ENCODE results near the gene NBPF15. TPM values are rescaled to one million over a fixed set of nuclear protein-coding genes. Genes with fewer than 3 reads are reported as not detected.
"Not testable (repeated sequence)": the region's sequence is repeated elsewhere in the genome, so short reads cannot be mapped to it uniquely, and the experiment has no call there.

Gene NBPF15, protein sequence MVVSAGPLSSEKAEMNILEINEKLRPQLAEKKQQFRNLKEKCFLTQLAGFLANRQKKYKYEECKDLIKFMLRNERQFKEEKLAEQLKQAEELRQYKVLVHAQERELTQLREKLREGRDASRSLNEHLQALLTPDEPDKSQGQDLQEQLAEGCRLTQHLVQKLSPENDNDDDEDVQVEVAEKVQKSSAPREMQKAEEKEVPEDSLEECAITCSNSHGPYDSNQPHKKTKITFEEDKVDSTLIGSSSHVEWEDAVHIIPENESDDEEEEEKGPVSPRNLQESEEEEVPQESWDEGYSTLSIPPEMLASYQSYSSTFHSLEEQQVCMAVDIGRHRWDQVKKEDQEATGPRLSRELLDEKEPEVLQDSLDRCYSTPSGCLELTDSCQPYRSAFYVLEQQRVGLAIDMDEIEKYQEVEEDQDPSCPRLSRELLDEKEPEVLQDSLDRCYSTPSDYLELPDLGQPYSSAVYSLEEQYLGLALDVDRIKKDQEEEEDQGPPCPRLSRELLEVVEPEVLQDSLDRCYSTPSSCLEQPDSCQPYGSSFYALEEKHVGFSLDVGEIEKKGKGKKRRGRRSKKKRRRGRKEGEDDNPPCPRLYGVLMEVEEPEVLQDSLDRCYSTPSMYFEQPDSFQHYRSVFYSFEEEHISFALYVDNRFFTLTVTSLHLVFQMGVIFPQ
- total RNA-seq, result 10 to 100 TPM; 64.3 to 77.7 TPM

DNA sequence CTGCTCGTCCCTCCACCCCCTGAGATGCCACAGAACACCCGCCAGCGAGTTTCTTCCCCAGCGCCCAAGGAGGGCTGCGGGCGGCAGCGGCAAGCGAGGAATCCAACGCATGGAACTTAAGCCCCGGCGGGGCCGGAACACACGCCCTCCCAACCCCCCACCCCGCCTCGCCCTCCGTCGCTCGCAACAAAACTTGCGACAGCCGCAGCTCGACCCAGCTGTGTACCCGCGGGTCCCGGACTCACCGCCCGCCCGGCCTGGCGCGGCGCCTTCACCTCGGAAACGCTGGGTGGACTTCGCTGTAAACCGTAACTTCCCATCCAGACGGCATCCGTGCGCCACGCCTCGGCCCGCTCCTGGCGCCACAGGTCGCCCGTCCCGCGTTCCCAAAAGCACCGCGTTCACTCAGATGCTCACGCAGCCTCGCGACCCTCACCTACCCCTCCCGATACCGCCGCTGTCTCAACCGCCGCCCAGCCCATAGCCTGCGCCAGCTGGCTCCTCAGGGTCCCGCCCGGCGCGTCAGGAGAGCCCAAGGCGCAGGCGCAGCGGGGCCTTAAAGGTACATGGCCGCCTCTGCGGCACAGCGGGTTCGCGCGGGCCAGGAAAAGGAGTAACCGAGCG, at the start of gene NBPF15:
TSS of gene NBPF15 (minus strand) at position 534 of the 624 bp plus-strand sequence. CDS start 21,666 bp downstream, outside the sequence.
- H3K4me1 Mint-ChIP-seq, POLR2A ChIA-PET: not testable (repeated sequence)
- peak; percentile 59 for DNase-seq

DNA sequence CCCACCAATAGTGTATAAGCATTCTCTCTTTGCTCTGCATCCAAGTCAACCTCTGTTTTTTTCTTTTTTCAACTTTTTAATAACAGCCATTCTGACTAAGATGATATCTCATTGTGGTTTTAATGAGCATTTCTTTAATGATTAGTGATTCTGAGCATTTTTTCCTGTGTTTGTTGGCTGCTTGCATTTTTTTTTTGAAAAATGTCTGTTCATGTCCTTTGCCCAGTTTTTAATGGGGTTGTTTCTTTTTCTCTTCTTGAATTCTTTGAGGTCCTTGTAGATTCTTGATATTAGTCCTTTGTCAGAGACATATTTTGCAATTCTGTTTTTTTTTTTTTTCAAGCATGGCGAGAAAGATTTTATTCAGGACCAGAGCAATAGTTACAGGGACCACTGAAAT, 35.0 kb upstream of the NBPF15 start:
- H3K4me3 Mint-ChIP-seq; DNase-seq; H3K4me1 Mint-ChIP-seq; CTCF ChIA-PET; H3K9me3 Mint-ChIP-seq; POLR2A ChIA-PET; H3K27ac Mint-ChIP-seq; H3K36me3 Mint-ChIP-seq (ENCODE audit: low read depth); H3K27me3 Mint-ChIP-seq: not testable (repeated sequence)

More for the DNA sequence above, at the start of gene NBPF15:
- H3K9me3 Mint-ChIP-seq; H3K27me3 Mint-ChIP-seq; CTCF ChIA-PET; H3K36me3 Mint-ChIP-seq (ENCODE audit: low read depth): not testable (repeated sequence)
- peak within 1 kb of the TSS; percentile 91 for H3K27ac Mint-ChIP-seq
- H3K4me3 Mint-ChIP-seq, result peak within 1 kb of the TSS; percentile 93

DNA sequence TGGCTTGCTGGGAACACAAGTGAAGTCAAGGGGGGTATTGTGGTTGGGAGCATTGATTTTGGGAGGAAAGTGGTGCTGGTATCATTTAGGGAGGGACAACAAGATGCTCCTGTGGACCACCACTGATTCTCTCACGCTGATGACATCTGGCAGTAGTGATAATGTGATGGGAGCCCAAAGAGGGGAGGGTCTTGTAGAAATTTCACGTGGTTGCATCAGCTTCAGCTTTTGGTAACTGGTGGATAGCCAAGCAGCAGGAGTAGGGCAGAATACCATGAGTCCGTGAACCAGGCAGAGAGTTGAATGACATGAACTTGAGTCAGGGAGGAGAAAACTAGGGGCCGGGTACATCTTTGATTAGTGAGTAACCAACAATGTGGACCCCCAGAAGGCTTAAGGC, 32.7 kb upstream of the NBPF15 start:
- H3K4me3 Mint-ChIP-seq; H3K27ac Mint-ChIP-seq; H3K36me3 Mint-ChIP-seq (ENCODE audit: low read depth); DNase-seq; H3K27me3 Mint-ChIP-seq; CTCF ChIA-PET; POLR2A ChIA-PET; H3K9me3 Mint-ChIP-seq; H3K4me1 Mint-ChIP-seq: not testable (repeated sequence)

GRCh38 chr1:144490394-144490793, 28.9 kb upstream of the NBPF15 start:
- H3K27ac Mint-ChIP-seq; H3K36me3 Mint-ChIP-seq (ENCODE audit: low read depth); CTCF ChIA-PET; POLR2A ChIA-PET; H3K27me3 Mint-ChIP-seq; H3K9me3 Mint-ChIP-seq; H3K4me1 Mint-ChIP-seq: not testable (repeated sequence)
- peak overlapping the region; percentile 30 for H3K4me3 Mint-ChIP-seq
- peak; percentile 23 for DNase-seq

- H3K27me3 Mint-ChIP-seq; DNase-seq; H3K4me3 Mint-ChIP-seq; POLR2A ChIA-PET; H3K4me1 Mint-ChIP-seq; CTCF ChIA-PET; H3K36me3 Mint-ChIP-seq (ENCODE audit: low read depth); H3K9me3 Mint-ChIP-seq; H3K27ac Mint-ChIP-seq: not testable (repeated sequence)
These were observed 25.5 kb upstream of the NBPF15 start for GRCh38 chr1:144487002-144487401.

- H3K36me3 Mint-ChIP-seq (ENCODE audit: low read depth); H3K27ac Mint-ChIP-seq; DNase-seq; H3K4me1 Mint-ChIP-seq; CTCF ChIA-PET; H3K9me3 Mint-ChIP-seq; H3K4me3 Mint-ChIP-seq; H3K27me3 Mint-ChIP-seq; POLR2A ChIA-PET: not testable (repeated sequence)
These were observed 23.9 kb upstream of the NBPF15 start for GRCh38 chr1:144485048-144485993.

DNA sequence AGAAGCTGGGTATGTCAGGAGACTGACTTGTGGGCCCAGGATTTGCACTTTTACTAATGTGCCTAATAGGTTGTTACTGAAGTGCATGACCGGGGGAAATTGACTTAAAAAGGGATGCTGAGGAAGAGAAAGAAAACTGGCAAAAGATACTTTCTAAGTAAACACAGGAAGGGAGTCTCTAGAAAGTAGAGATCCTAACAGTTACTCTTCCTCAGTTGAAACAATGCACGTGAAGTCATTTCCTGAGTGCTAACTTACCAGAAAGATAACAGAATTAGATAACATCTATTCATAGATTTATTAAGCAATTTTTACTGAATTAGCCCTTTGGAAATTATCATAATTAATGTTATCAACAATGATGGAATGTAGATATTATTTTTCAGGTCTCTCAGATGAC, 12.4 kb upstream of the NBPF15 start:
- H3K36me3 Mint-ChIP-seq (ENCODE audit: low read depth); H3K27me3 Mint-ChIP-seq; POLR2A ChIA-PET; H3K27ac Mint-ChIP-seq; H3K4me1 Mint-ChIP-seq; H3K4me3 Mint-ChIP-seq; DNase-seq; H3K9me3 Mint-ChIP-seq; CTCF ChIA-PET: not testable (repeated sequence)

- H3K4me3 Mint-ChIP-seq; DNase-seq; H3K27ac Mint-ChIP-seq; POLR2A ChIA-PET; H3K4me1 Mint-ChIP-seq; H3K36me3 Mint-ChIP-seq (ENCODE audit: low read depth); CTCF ChIA-PET; H3K27me3 Mint-ChIP-seq; H3K9me3 Mint-ChIP-seq: not testable (repeated sequence)
These were observed 10.0 kb upstream of the NBPF15 start for GRCh38 chr1:144471434-144471833.

DNA sequence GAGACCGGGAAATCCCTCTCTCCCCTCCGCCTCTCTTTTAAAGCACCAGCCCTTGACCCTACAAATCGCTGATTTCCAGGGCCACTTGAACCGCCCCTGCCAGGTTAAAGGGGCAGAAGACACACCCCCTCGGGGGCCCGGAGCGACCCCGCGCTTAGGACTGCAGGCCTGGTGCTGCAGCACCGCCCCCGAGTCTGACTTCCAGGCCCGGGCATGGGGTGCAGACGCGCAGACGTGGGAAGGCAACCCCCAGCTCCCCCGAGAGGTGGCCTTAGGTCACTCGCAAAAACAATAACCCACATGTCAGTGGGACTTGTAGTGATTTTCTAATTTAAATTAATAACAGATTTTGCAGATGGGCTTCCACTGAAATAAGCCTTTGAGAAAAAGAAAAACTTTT, 309 bp upstream of the NBPF15 start:
- H3K27me3 Mint-ChIP-seq; H3K4me1 Mint-ChIP-seq; H3K9me3 Mint-ChIP-seq; POLR2A ChIA-PET; H3K27ac Mint-ChIP-seq; DNase-seq; H3K36me3 Mint-ChIP-seq (ENCODE audit: low read depth); CTCF ChIA-PET: not testable (repeated sequence)
- peak overlapping the region; percentile 93 for H3K4me3 Mint-ChIP-seq

- peak overlapping the region; percentile 78 for H3K27ac Mint-ChIP-seq
- H3K36me3 Mint-ChIP-seq (ENCODE audit: low read depth); H3K4me1 Mint-ChIP-seq; H3K9me3 Mint-ChIP-seq; H3K27me3 Mint-ChIP-seq; CTCF ChIA-PET; POLR2A ChIA-PET: not testable (repeated sequence)
- H3K4me3 Mint-ChIP-seq, result peak overlapping the region; percentile 93
- DNase-seq, result peak; percentile 33
These were observed 783 bp downstream of the NBPF15 start for GRCh38 chr1:144460686-144461085.

GRCh38 chr1:144442402-144442801, 19.1 kb downstream of the NBPF15 start:
- H3K4me3 Mint-ChIP-seq; H3K27ac Mint-ChIP-seq; H3K4me1 Mint-ChIP-seq; DNase-seq; H3K36me3 Mint-ChIP-seq (ENCODE audit: low read depth); POLR2A ChIA-PET; H3K27me3 Mint-ChIP-seq; CTCF ChIA-PET; H3K9me3 Mint-ChIP-seq: not testable (repeated sequence)

GRCh38 chr1:144439737-144440136, 21.7 kb downstream of the NBPF15 start:
- H3K27ac Mint-ChIP-seq; H3K4me1 Mint-ChIP-seq; POLR2A ChIA-PET; CTCF ChIA-PET; H3K9me3 Mint-ChIP-seq; H3K36me3 Mint-ChIP-seq (ENCODE audit: low read depth); H3K4me3 Mint-ChIP-seq; H3K27me3 Mint-ChIP-seq: not testable (repeated sequence)
- DNase-seq, result peak; percentile 19
